Ishikawa (cell line): Measurements from ENCODE around the gene RASA3.

Source experiments
- EP300 ChIP-seq: IDR thresholded peaks from 2 replicates; pipeline ENCODE4 v1.6.1; 2012; ENCODE audit warnings: borderline replicate concordance
- NFIC ChIP-seq: IDR thresholded peaks from 2 replicates; pipeline ENCODE4 v1.6.1; 2012
- REST ChIP-seq: IDR thresholded peaks from 2 replicates; pipeline ENCODE4 v1.6.1; 2012; ENCODE audit warnings: low read depth, mild to moderate bottlenecking
- TAF1 ChIP-seq: IDR thresholded peaks from 2 replicates; pipeline ENCODE4 v1.6.1; 2012; ENCODE audit warnings: low read depth, mild to moderate bottlenecking
- TEAD4 ChIP-seq: IDR thresholded peaks from 2 replicates; pipeline ENCODE4 v1.6.1; 2012
- YY1 ChIP-seq: IDR thresholded peaks from 2 replicates; pipeline ENCODE4 v1.6.1; 2012; ENCODE audit warnings: low read depth
- TF ChIP-seq, protein P1 (sequence below): IDR thresholded peaks from 2 replicates; pipeline ENCODE4 v1.6.1; 2012

GRCh38 chr13:114145256-114145655 is 12.8 kb upstream of the RASA3 start:
- TF ChIP-seq REST (no peak), EP300 (no peak), TEAD4 (no peak), YY1 (no peak), TAF1 (no peak), NFIC (no peak)
- TF ChIP-seq, protein P1, sequence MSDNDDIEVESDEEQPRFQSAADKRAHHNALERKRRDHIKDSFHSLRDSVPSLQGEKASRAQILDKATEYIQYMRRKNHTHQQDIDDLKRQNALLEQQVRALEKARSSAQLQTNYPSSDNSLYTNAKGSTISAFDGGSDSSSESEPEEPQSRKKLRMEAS: no peak
